D721Med (cell line): ENCODE measurements around the gene KRT28.

ENCODE experiments used
- DNase-seq: peaks from one replicate; pipeline ENCODE4 v3.0.0; 2011; ENCODE audit warnings: low spot score; ENCODE audit not compliant: insufficient read length
- FAIRE-seq: peaks from 2 replicates; lab custom pipeline; 2011; peaks lifted over from hg19 to GRCh38; lab: Jason Lieb, UNC
- CTCF ChIP-seq: IDR thresholded peaks from 2 replicates; pipeline ENCODE4 v1.5.1; 2012; ENCODE audit warnings: mild to moderate bottlenecking, control low read depth; ENCODE audit not compliant: insufficient read depth; ENCODE audit errors: missing control alignments

KRT28 gene, protein sequence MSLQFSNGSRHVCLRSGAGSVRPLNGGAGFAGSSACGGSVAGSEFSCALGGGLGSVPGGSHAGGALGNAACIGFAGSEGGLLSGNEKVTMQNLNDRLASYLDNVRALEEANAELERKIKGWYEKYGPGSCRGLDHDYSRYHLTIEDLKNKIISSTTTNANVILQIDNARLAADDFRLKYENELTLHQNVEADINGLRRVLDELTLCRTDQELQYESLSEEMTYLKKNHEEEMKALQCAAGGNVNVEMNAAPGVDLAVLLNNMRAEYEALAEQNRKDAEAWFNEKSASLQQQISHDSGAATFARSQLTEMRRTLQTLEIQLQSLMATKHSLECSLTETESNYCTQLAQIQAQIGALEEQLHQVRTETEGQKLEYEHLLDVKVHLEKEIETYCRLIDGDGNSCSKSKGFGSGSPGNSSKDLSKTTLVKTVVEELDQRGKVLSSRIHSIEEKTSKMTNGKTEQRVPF

DNA sequence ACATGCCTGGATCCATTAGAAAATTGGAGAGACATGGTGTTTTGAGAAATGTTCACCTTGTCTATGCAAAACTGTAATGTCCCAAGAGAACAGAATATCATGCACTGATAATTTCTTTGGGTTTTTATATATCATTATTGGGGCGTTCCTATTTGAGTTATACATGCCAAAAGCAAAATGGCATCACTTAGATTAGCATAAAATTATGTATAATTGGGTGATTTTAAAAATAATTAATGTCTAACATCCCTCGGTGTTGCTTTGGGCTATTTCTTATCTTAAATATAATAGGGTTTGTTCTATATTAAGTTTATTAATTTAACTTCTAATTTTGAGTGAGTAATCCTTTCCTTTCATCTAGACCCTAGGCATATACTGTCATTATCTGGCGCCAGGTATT lies at the start of gene KRT28:
KRT28 (minus strand) TSS at position 101 of the 400 bp plus-strand sequence; CDS start at position 35, 66 bp downstream.
- TF ChIP-seq CTCF, result no peak
- DNase-seq (no peak), FAIRE-seq (no peak)

DNA sequence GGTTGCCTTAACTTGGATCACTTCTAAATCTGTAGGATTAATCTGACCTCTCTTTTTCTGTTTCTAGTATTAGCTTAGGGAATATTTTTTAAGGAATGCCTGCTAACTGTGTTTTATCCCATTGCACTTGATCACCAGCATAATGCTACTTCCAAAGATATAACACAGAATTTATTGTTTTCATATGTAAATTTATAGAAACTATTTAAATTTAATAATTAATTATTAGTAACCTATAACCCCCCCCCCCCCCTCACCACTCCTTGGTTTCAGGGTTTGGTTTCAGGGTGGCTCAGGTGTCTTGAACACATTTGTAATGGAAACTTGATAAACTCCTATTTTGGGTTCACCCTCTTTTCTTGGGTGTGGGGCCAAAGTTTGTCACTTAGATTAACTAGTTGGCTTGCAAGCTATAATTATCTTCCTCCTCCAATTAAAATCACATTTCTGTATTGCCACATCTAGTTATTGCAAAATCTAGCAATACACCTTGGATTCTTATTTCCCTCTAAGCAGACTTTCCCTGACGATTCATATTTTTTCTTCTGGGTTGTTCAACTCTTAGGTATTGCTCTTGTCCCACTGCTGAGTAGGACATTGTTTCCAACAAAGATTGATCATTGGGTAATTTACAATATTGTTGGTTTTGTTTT lies 49.0 kb upstream of the KRT28 start:
- FAIRE-seq, result no peak
- DNase-seq, result no peak
- no peak for TF ChIP-seq CTCF

DNA sequence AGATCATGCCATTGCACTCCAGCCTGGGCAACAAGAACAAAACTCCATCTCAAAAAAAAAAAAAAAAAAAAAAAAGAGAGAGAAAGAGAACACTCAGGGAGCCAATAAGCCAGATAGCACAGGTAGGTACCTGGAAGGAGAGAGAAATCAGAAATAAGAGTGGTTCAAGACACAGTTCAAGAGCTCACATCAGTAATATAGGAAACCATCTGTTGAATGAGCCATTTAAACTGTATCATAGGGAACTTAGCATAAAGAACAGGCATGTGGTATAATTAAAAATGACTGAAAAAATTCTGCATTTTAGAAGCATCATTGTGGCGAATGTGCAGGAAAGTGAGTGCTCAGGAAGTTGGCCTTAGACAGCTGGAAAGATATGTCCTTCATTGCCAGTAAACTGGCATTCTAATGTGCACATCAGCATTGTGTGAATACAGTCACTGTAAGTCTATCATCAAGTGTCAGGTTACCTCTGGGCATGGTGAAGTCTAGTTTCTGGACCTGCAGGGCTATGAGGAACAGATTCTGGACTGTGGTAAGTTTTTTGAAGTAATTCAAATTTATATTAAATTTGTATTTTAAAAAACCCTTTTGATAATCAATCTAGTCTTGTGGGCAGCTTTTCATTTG lies 46.9 kb upstream of the KRT28 start:
- FAIRE-seq (no peak), DNase-seq (no peak)
- no peak for TF ChIP-seq CTCF

GRCh38 chr17:40844671-40845107 lies 44.9 kb upstream of the KRT28 start:
- no peak for FAIRE-seq
- no peak for TF ChIP-seq CTCF
- no peak for DNase-seq

- no peak for DNase-seq
- FAIRE-seq, result no peak
Measured at GRCh38 chr17:40843242-40843641, 43.5 kb upstream of the KRT28 start.

DNA sequence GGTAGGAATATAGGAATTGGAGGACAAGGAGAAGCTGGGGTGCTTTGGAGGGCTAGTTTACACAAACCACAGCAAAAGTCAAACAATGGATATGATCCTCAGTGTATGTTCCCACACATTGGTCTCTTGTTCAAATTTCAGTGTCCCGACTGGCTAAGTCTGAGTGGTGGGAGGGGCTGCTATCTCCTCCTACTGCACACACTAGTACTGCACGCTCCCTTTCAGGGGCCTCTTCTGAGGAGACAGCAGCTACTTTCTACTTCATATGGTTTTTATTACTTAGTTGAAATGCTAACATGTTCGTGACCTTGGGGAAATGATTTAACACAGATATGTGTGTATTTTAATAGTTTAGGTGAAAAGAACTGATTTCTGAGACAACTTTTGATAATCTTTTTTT lies 41.5 kb upstream of the KRT28 start:
- FAIRE-seq, result no peak
- no peak for DNase-seq
- TF ChIP-seq CTCF, result no peak

More at GRCh38 chr17:40843242-40843641, 43.5 kb upstream of the KRT28 start:
- TF ChIP-seq CTCF, result no peak
